GM12878 (cell line): Measurements from ENCODE around the gene MXRA8. TPM values are rescaled to one million over a fixed set of nuclear protein-coding genes. Genes with fewer than 3 reads are reported as not detected.

Experiments used
- ATF2 ChIP-seq: IDR thresholded peaks from 2 replicates; pipeline ENCODE4 v1.6.1; 2012; ENCODE audit warnings: low read length, inconsistent platforms
- IRF5 ChIP-seq: fragments of 450-650 bp; IDR thresholded peaks from 2 replicates; pipeline ENCODE4 v1.6.1; 2017; ENCODE audit warnings: borderline replicate concordance
- MEF2B ChIP-seq: fragments of 450-650 bp; IDR thresholded peaks from 2 replicates; pipeline ENCODE4 v1.6.1; 2018; ENCODE audit warnings: mild to moderate bottlenecking, moderate library complexity; ENCODE audit not compliant: partially characterized antibody, poor library complexity, severe bottlenecking
- NFXL1 ChIP-seq: fragments of 450-650 bp; IDR thresholded peaks from 2 replicates; pipeline ENCODE4 v1.6.1; 2017; ENCODE audit warnings: antibody characterized with exemption, mild to moderate bottlenecking, borderline replicate concordance
- RBBP5 ChIP-seq: fragments of 200-600 bp; sonication (generic); conservative IDR thresholded peaks from 2 replicates; pipeline ENCODE4 v1.6.1; 2016
- RFX5 ChIP-seq: IDR thresholded peaks from 2 replicates; pipeline ENCODE4 v1.6.1; 2011; ENCODE audit warnings: low read depth, low read length, improper control_type of control experiment
- SP1 ChIP-seq: IDR thresholded peaks from one replicate; pipeline ENCODE4 v1.6.1; 2011; ENCODE audit warnings: low read depth, low read length
- polyA plus RNA-seq, 11 experiments: library from polyadenylated mRNA; depleted of rRNA in 4 of 11; unstranded in 6 of 11; stranded (reverse) in 5 of 11; fragments of >200 nt; fragmentation: Nextera tagmentation in 4 of 11; fragmentation: Illumina TruSeq in 1 of 11; extraction: Ambion mirVana in 4 of 11; extraction: Trizol in 1 of 11; gene quantifications; 1 replicate in 1 of 11; 2 replicates in 10 of 11; pipeline versions ENCODE4 v1.2.1 to v1.2.3, GENCODE V29; 2011 to 2016; ENCODE audit warnings: inconsistent platforms in 2 of 11, missing spikeins in 2 of 11, low read depth in 1 of 11
- total RNA-seq, 4 experiments: library from RNA; depleted of rRNA in 3 of 4; stranded (reverse); fragments of >200 nt in 3 of 4; fragmentation: Illumina TruSeq in 1 of 4; extraction: Trizol in 1 of 4; gene quantifications; 2 replicates each; pipeline versions ENCODE4 v1.2.1 to v1.2.3, GENCODE V29; 2013 to 2021

The MXRA8 gene
- total and polyA plus RNA-seq, 10 of the 15 experiments (the other 5 are each of a cell fraction or from before 2014, with no cell fraction given), result 0.11 to 0.54 (median 0.21) TPM; not detected in 6

GRCh38 chr1:1406821-1407635 lies 48.7 kb upstream of the MXRA8 start, which contains the start of gene MRPL20 (continued):
- no peak for TF ChIP-seq MEF2B
- no peak for TF ChIP-seq IRF5
- TF ChIP-seq RFX5, result peak; percentile 29; the same call in 1 of the 2 replicates
- peak; percentile 73 for TF ChIP-seq SP1
- no peak for TF ChIP-seq RBBP5
- TF ChIP-seq ATF2, result no peak
- TF ChIP-seq NFXL1, result no peak
